Sigmoid colon (tissue), 7 donors: ENCODE results near the gene EFEMP1. TPM values are rescaled to one million over a fixed set of nuclear protein-coding genes. Genes with fewer than 3 reads are reported as not detected.
A peak's percentile ranks its signal among the peaks of the same experiment; 100 is the strongest.

Source experiments
- DNase-seq: peaks from one replicate; pipeline ENCODE4 v3.0.0-alpha.2; 2019
- H3K27ac ChIP-seq, 4 donors: fragments of 200-600 bp; sonication (generic); one replicate each; pipeline ENCODE4 v1.5.1; 2016 to 2019; ENCODE audit warnings: mild to moderate bottlenecking in 1 of 4
- H3K27me3 ChIP-seq, 3 donors: fragments of 200-600 bp; sonication (generic); one replicate each; pipeline ENCODE4 v1.5.1; 2019; ENCODE audit warnings: mild to moderate bottlenecking in 1 of 3
- H3K36me3 ChIP-seq, 4 donors: fragments of 200-600 bp; sonication (generic); one replicate each; pipeline ENCODE4 v1.5.1; 2016 to 2019
- H3K4me1 ChIP-seq, 4 donors: fragments of 200-600 bp; sonication (generic); one replicate each; pipeline ENCODE4 v1.5.1; 2017 to 2019
- H3K4me3 ChIP-seq, 4 donors: fragments of 200-600 bp; sonication (generic); one replicate each; pipeline ENCODE4 v1.5.1; 2017 to 2019; ENCODE audit warnings: mild to moderate bottlenecking in 2 of 4, moderate library complexity in 1 of 4
- H3K9me3 ChIP-seq, 4 donors: fragments of 200-600 bp in 3 of 4; sonication (generic) in 3 of 4; one replicate each; pipeline versions ENCODE4 v1.5.1 to v1.6.1; 2013 to 2019
- CTCF ChIP-seq, 4 experiments: fragments of 450-650 bp in 3 of 4; fragments of 200-600 bp in 1 of 4; IDR thresholded peaks; one replicate each; pipeline ENCODE4 v1.5.1; 2016 to 2019; ENCODE audit warnings: antibody characterized with exemption in 4 of 4, mild to moderate bottlenecking in 3 of 4, moderate library complexity in 2 of 4
- EP300 ChIP-seq, 4 donors: sonication (generic); formaldehyde crosslinking; IDR thresholded peaks; one replicate each; pipeline ENCODE4 v1.6.1; 2017; ENCODE audit warnings: antibody characterized with exemption in 4 of 4
- POLR2A ChIP-seq, 2 donors: fragments of 450-650 bp; IDR thresholded peaks; one replicate each; pipeline ENCODE4 v1.6.1; 2016; ENCODE audit warnings: antibody characterized with exemption in 2 of 2, mild to moderate bottlenecking in 2 of 2, moderate library complexity in 2 of 2
- POLR2AphosphoS5 ChIP-seq, 4 donors: sonication (generic); formaldehyde crosslinking; IDR thresholded peaks; one replicate each; pipeline ENCODE4 v1.6.1; 2017; ENCODE audit warnings: antibody characterized with exemption in 4 of 4
- WGBS, 2 donors: extraction: QIAGEN DNeasy Blood & Tissue Kit; methylation state at CpG; one replicate each; pipeline ENCODE4 v1.1.7; 2013; 5-methylcytosine and 5-hydroxymethylcytosine counted together
- intact Hi-C: fragments of 100-400 bp; cut with DNase I; formaldehyde crosslinking; loops from one replicate; pipeline ENCODE4 v1.15.1; 2023
- polyA plus RNA-seq, 3 donors: library from polyadenylated mRNA; stranded (reverse); fragments of 200-250 nt; gene quantifications; one replicate each; pipeline ENCODE4 v1.2.3, GENCODE V29; 2013
- total RNA-seq, 4 donors: library from RNA; depleted of rRNA; stranded (reverse); fragments of >200 nt; gene quantifications; one replicate each; pipeline ENCODE4 v1.1.0, GENCODE V29; 2016
- donor health status: healthy with polysubstance abuse.
- donor health status: Bipolar disorder and iron deficiency.
- donor health status: healthy.

EFEMP1 gene
- total and polyA plus RNA-seq, 7 donors, result 5.3 to 111 (median 37.7) TPM

- DNase-seq, result no peak
- intact Hi-C loops, result no loop called here
- TF ChIP-seq CTCF (IDR thresholded peaks at IDR 0.05) (no peak), POLR2A (IDR thresholded peaks at IDR 0.05) (no peak), POLR2AphosphoS5 (IDR thresholded peaks at IDR 0.05) (no peak), EP300 (IDR thresholded peaks at IDR 0.05) (no peak)
- Histone ChIP-seq H3K36me3 (no peaks in the 10 kb centered on the region), H3K9me3 (no peaks in the 10 kb centered on the region), H3K4me3 (peak overlapping the region in 1 of 4 donors; percentile 24), H3K27ac (peak overlapping the region in 2 of 4 donors; percentile 26 to 50), H3K27me3 (no peaks in the 10 kb centered on the region), H3K4me1 (no peaks in the 10 kb centered on the region)
- 87 to 94% methylated on average over 5 of the region's 5 CpGs for WGBS, 2 donors
Observed at GRCh38 chr2:55951533-55951932, 28.0 kb upstream of the EFEMP1 start.

GRCh38 chr2:55949613-55950012, 26.0 kb upstream of the EFEMP1 start:
- intact Hi-C loops, result no loop called here
- no peaks in the 10 kb centered on the region for H3K27me3 ChIP-seq
- no peak overlapping the region for H3K27ac ChIP-seq
- TF ChIP-seq CTCF (IDR thresholded peaks at IDR 0.05) (no peak), POLR2A (IDR thresholded peaks at IDR 0.05) (no peak), POLR2AphosphoS5 (IDR thresholded peaks at IDR 0.05) (no peak), EP300 (IDR thresholded peaks at IDR 0.05) (no peak)
- no peak overlapping the region for H3K4me3 ChIP-seq
- H3K9me3 ChIP-seq, result no peaks in the 10 kb centered on the region
- no peaks in the 10 kb centered on the region for H3K36me3 ChIP-seq
- H3K4me1 ChIP-seq, result no peaks in the 10 kb centered on the region
- no peak for DNase-seq
- 24 to 59% methylated on average over 2 of the region's 2 CpGs for WGBS, 2 donors

- Histone ChIP-seq H3K36me3 (no peaks in the 10 kb centered on the region), H3K4me3 (no peak overlapping the region), H3K27me3 (no peaks in the 10 kb centered on the region), H3K27ac (no peak overlapping the region), H3K4me1 (no peaks in the 10 kb centered on the region), H3K9me3 (no peaks in the 10 kb centered on the region)
- TF ChIP-seq EP300 (IDR thresholded peaks at IDR 0.05) (no peak), POLR2AphosphoS5 (IDR thresholded peaks at IDR 0.05) (no peak), POLR2A (IDR thresholded peaks at IDR 0.05) (no peak), CTCF (IDR thresholded peaks at IDR 0.05) (no peak)
- DNase-seq, result no peak
- intact Hi-C loops, result no loop called here
Observed at GRCh38 chr2:55949211-55949610, 25.6 kb upstream of the EFEMP1 start.

- intact Hi-C loops, result no loop called here
- DNase-seq, result no peak
- H3K36me3 ChIP-seq, result no peaks in the 10 kb centered on the region
- H3K27ac ChIP-seq, result no peak overlapping the region
- TF ChIP-seq EP300 (IDR thresholded peaks at IDR 0.05) (no peak), CTCF (IDR thresholded peaks at IDR 0.05) (no peak), POLR2AphosphoS5 (IDR thresholded peaks at IDR 0.05) (no peak), POLR2A (IDR thresholded peaks at IDR 0.05) (no peak)
- H3K4me1 ChIP-seq, result no peaks in the 10 kb centered on the region
- no peaks in the 10 kb centered on the region for H3K27me3 ChIP-seq
- H3K4me3 ChIP-seq, result no peak overlapping the region
- H3K9me3 ChIP-seq, result no peaks in the 10 kb centered on the region
Observed at GRCh38 chr2:55948176-55948923, 24.8 kb upstream of the EFEMP1 start.

GRCh38 chr2:55947752-55948151, 24.2 kb upstream of the EFEMP1 start:
- no peak for DNase-seq
- Histone ChIP-seq H3K4me1 (no peaks in the 10 kb centered on the region), H3K27me3 (no peaks in the 10 kb centered on the region), H3K36me3 (no peaks in the 10 kb centered on the region), H3K9me3 (no peaks in the 10 kb centered on the region), H3K27ac (no peak overlapping the region), H3K4me3 (no peak overlapping the region)
- no peak for TF ChIP-seq POLR2AphosphoS5 (IDR thresholded peaks at IDR 0.05)
- TF ChIP-seq EP300 (IDR thresholded peaks at IDR 0.05), result no peak
- TF ChIP-seq CTCF (IDR thresholded peaks at IDR 0.05), result no peak
- no peak for TF ChIP-seq POLR2A (IDR thresholded peaks at IDR 0.05)
- intact Hi-C loops, result no loop called here
- 43 to 71% methylated on average over 4 of the region's 4 CpGs for WGBS, 2 donors
